ENCODE results near the gene ZNF576.
"Not testable (repeated sequence)": the region's sequence is repeated elsewhere in the genome, so short reads cannot be mapped to it uniquely, and the experiment has no call there.

ZNF576 gene

DNA sequence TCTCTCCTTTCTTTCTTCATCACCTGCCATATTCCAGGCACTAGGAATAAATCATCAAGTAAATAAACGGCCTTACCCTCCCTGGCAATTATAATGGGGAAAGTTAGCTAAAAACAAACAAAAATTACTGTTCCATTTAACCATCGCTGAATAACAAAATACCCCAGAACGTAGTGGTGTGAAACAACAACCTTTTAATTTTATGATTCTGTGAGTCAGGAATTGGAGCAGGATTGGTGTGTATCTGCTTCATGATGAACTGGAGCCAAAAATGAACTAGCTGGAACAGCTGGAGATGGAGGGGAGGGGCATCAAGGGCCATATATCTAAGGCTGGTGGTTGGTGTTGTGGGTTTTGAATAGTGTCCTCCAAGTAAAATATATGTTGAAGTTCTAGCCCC, 46.9 kb downstream of the ZNF576 start:
- ChIA-PET POLR2A (ENCODE audit: low non-redundant PET) (no interaction called here), CTCF (interaction anchor here (0.5 kb wide), 1 partner anchor 11 kb away, joined by 3 read pairs; no protein-coding TSS in a partner anchor)
- H3K27ac ChIP-seq, result no peak overlapping the region
- no peak for DNase-seq (ENCODE audit: low spot score)
- TF ChIP-seq, protein P1, sequence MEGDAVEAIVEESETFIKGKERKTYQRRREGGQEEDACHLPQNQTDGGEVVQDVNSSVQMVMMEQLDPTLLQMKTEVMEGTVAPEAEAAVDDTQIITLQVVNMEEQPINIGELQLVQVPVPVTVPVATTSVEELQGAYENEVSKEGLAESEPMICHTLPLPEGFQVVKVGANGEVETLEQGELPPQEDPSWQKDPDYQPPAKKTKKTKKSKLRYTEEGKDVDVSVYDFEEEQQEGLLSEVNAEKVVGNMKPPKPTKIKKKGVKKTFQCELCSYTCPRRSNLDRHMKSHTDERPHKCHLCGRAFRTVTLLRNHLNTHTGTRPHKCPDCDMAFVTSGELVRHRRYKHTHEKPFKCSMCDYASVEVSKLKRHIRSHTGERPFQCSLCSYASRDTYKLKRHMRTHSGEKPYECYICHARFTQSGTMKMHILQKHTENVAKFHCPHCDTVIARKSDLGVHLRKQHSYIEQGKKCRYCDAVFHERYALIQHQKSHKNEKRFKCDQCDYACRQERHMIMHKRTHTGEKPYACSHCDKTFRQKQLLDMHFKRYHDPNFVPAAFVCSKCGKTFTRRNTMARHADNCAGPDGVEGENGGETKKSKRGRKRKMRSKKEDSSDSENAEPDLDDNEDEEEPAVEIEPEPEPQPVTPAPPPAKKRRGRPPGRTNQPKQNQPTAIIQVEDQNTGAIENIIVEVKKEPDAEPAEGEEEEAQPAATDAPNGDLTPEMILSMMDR (conservative IDR thresholded peaks at IDR 0.05; ENCODE audit: low read depth), result no peak

DNA sequence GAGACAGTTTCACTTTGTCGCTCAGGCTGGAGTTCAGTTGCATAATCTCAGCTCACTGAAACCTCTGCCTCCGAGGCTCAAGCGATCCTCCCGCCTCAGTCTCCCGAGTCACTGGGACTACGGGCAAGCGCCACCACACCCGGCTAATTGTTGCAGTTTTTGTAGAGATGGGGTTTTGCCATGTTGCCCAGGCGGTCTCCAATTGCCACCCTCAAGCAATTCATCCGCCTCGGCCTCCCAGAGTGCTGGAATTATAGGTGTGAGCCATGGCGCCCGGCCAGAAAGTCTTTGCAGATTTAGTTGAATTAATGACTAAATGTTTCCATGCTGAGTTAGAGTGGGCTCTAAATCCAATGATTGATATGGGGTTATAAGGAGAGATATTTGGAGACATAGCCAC, 47.8 kb downstream of the ZNF576 start:
- TF ChIP-seq, protein P1 (conservative IDR thresholded peaks at IDR 0.05; ENCODE audit: low read depth), result no peak
- CTCF ChIA-PET, result no interaction called here
- H3K27ac ChIP-seq, result no peak overlapping the region
- POLR2A ChIA-PET (ENCODE audit: low non-redundant PET), result no interaction called here
- no peak for DNase-seq (ENCODE audit: low spot score)

DNA sequence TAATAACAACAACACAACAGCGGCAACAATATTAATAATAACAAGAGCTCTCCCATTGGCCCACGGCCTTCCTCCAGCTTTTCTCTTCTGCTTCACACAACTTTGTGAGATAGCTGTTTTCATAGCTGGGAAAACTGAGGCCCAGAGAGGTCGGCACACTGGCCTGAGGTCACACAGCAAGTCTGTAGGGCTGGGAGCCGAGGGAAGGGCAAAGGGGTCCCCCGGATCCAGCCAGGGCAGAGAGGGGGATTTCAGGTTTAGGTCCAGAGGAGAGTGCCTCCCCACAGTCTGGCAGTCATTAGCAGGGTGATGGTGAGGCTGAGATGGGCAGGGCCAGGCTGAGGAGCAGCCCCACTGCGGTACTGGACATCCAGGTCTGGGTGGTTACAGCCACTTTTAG, 52.2 kb downstream of the ZNF576 start:
- ChIA-PET CTCF (interaction anchor here (1.3 kb wide), 1 partner anchor 54 kb away, joined by 6 read pairs; no protein-coding TSS in a partner anchor), POLR2A (ENCODE audit: low non-redundant PET) (no interaction called here)
- H3K27ac ChIP-seq, result no peak overlapping the region
- no peak for DNase-seq (ENCODE audit: low spot score)
- TF ChIP-seq, protein P1 (conservative IDR thresholded peaks at IDR 0.05; ENCODE audit: low read depth), result no peak

DNA sequence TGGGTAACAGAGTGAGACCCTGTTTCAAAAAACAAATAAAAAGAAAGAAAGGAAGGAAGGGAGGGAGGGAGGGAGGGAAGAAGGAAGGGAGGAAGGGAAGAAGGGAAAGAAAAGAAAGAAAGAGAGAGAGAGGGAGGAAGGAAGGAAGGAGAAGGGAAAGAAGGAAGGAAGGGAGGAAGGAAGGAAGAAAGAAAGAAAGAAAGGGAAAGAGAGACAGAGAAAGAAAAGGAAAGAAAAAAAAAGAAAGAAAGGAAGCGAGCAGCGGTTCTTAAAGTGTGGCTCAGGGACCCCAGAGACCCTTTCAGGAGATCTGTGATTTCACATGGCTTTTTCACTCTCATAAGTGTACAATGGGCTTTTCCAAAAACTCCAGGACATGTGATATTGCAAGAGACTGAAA, 53.1 kb downstream of the ZNF576 start:
- POLR2A ChIA-PET (ENCODE audit: low non-redundant PET), result no interaction called here
- TF ChIP-seq, protein P1 (conservative IDR thresholded peaks at IDR 0.05; ENCODE audit: low read depth), result no peak
- CTCF ChIA-PET, result interaction anchor here (0.6 to 1.3 kb wide), 2 partner anchors 55 to 202 kb away, joined by 3 to 6 read pairs; no protein-coding TSS in a partner anchor
- DNase-seq (ENCODE audit: low spot score), result no peak
- no peak overlapping the region for H3K27ac ChIP-seq

DNA sequence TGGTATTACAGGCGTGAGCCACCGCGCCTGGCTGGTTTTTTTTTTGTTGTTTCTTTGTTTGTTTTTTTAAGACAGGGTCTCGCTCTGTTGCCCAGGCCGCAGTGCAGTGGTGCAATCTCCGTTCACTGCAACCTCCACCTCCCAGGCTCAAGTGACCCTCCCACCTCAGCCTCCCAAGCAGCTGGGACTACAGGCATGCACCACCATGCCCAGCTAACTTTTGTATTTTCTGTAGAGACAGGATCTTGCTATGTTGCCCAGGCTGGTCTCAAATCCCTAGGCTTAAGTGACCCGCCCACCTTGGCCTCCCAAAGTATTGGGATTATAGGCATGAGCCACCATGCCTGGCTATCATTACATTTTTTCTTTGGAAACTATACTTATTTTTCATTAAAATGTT, 53.9 kb downstream of the ZNF576 start:
- POLR2A ChIA-PET (ENCODE audit: low non-redundant PET); DNase-seq (ENCODE audit: low spot score); H3K27ac ChIP-seq: not testable (repeated sequence)
- CTCF ChIA-PET, result interaction anchor here (0.5 kb wide), 1 partner anchor 114 kb away, joined by 4 read pairs; no protein-coding TSS in a partner anchor
